NCI-H128 (cell line): ENCODE results near the gene FLYWCH2.
"Not testable (repeated sequence)": the region's sequence is repeated elsewhere in the genome, so short reads cannot be mapped to it uniquely, and the experiment has no call there.

Experiments
- DNase-seq: peaks from one replicate; lab custom pipeline; 2025; ENCODE audit not compliant: unreplicated experiment; lab: John Stamatoyannopoulos, UW

Gene FLYWCH2

GRCh38 chr16:2912330-2913199, 29.6 kb downstream of the FLYWCH2 start:
- no peak for DNase-seq

- DNase-seq = no peak
These were observed 30.6 kb downstream of the FLYWCH2 start for GRCh38 chr16:2913603-2914002.

GRCh38 chr16:2914233-2914632, 31.2 kb downstream of the FLYWCH2 start:
- no peak for DNase-seq

- no peak for DNase-seq
These were observed 32.3 kb downstream of the FLYWCH2 start for GRCh38 chr16:2915196-2915929.

GRCh38 chr16:2919511-2920255, 36.7 kb downstream of the FLYWCH2 start:
- peak; percentile 6 for DNase-seq

- no peak for DNase-seq
These were observed 40.5 kb downstream of the FLYWCH2 start for GRCh38 chr16:2923481-2923880.

GRCh38 chr16:2924901-2925755, 42.1 kb downstream of the FLYWCH2 start:
- no peak for DNase-seq

GRCh38 chr16:2925951-2926649, 43.1 kb downstream of the FLYWCH2 start:
- no peak for DNase-seq

- no peak for DNase-seq
These were observed 43.6 kb downstream of the FLYWCH2 start for GRCh38 chr16:2926650-2926999.

GRCh38 chr16:2927010-2927646, 44.1 kb downstream of the FLYWCH2 start:
- peak; percentile 81 for DNase-seq

GRCh38 chr16:2928151-2928550, 45.1 kb downstream of the FLYWCH2 start:
- not testable (repeated sequence) for DNase-seq

GRCh38 chr16:2928796-2929195, 45.8 kb downstream of the FLYWCH2 start:
- DNase-seq = no peak

- DNase-seq = no peak
These were observed 46.7 kb downstream of the FLYWCH2 start for GRCh38 chr16:2929693-2930092.

- no peak for DNase-seq
These were observed 47.2 kb downstream of the FLYWCH2 start for GRCh38 chr16:2930236-2930635.

GRCh38 chr16:2931231-2931914, 48.4 kb downstream of the FLYWCH2 start:
- DNase-seq = not testable (repeated sequence)

- DNase-seq = no peak
These were observed 50.1 kb downstream of the FLYWCH2 start for GRCh38 chr16:2933136-2933535.

GRCh38 chr16:2933701-2934100, 50.7 kb downstream of the FLYWCH2 start:
- DNase-seq = no peak

GRCh38 chr16:2934450-2934849, 51.4 kb downstream of the FLYWCH2 start:
- no peak for DNase-seq

GRCh38 chr16:2936436-2937011, 53.5 kb downstream of the FLYWCH2 start:
- no peak for DNase-seq
